Medulla oblongata (tissue), 1 donor: Measurements from ENCODE around the gene TEAD1.

Experiments
- DNase-seq: peaks from one replicate; pipeline ENCODE4 v3.0.0-alpha.2; 2015; ENCODE audit errors: extremely low spot score

The TEAD1 gene

GRCh38 chr11:12666915-12667314 lies 7.3 kb upstream of the TEAD1 start:
- no peak for DNase-seq

GRCh38 chr11:12667646-12668045 lies 6.6 kb upstream of the TEAD1 start:
- no peak for DNase-seq

GRCh38 chr11:12668166-12668565 lies 6.1 kb upstream of the TEAD1 start:
- DNase-seq: no peak

- no peak for DNase-seq
These were observed 4.3 kb upstream of the TEAD1 start for GRCh38 chr11:12669930-12670329.

- no peak for DNase-seq
These were observed 2.9 kb upstream of the TEAD1 start for GRCh38 chr11:12671370-12671769.

GRCh38 chr11:12673601-12673923 lies 659 bp upstream of the TEAD1 start:
- no peak for DNase-seq

GRCh38 chr11:12674571-12674935 lies 332 bp downstream of the TEAD1 start:
- DNase-seq: no peak

- peak; percentile 65 for DNase-seq
These were observed 895 bp downstream of the TEAD1 start for GRCh38 chr11:12674936-12675696.

GRCh38 chr11:12675951-12676711 lies 1.9 kb downstream of the TEAD1 start:
- peak; percentile 27 for DNase-seq

GRCh38 chr11:12677131-12677530 lies 2.9 kb downstream of the TEAD1 start:
- DNase-seq: peak; percentile 23

- peak; percentile 14 for DNase-seq
These were observed 3.9 kb downstream of the TEAD1 start for GRCh38 chr11:12678092-12678491.

- no peak for DNase-seq
These were observed 4.8 kb downstream of the TEAD1 start for GRCh38 chr11:12678991-12679390.

GRCh38 chr11:12679471-12679870 lies 5.2 kb downstream of the TEAD1 start:
- DNase-seq: no peak

- DNase-seq: peak; percentile 94
These were observed 6.2 kb downstream of the TEAD1 start for GRCh38 chr11:12680246-12680939.

GRCh38 chr11:12680940-12681258 lies 6.7 kb downstream of the TEAD1 start:
- peak; percentile 22 for DNase-seq

GRCh38 chr11:12681466-12681865 lies 7.2 kb downstream of the TEAD1 start:
- no peak for DNase-seq

- no peak for DNase-seq
These were observed 8.1 kb downstream of the TEAD1 start for GRCh38 chr11:12682288-12682687.

GRCh38 chr11:12682737-12683500 lies 8.7 kb downstream of the TEAD1 start:
- DNase-seq: no peak

- DNase-seq: no peak
These were observed 9.7 kb downstream of the TEAD1 start for GRCh38 chr11:12683874-12684273.

- DNase-seq: no peak
These were observed 10.1 kb downstream of the TEAD1 start for GRCh38 chr11:12684315-12684714.

- DNase-seq: no peak
These were observed 10.6 kb downstream of the TEAD1 start for GRCh38 chr11:12684816-12685215.

- no peak for DNase-seq
These were observed 11.0 kb downstream of the TEAD1 start for GRCh38 chr11:12685229-12685628.
